ENCODE results near the gene DUSP1. TPM values are rescaled to one million over a fixed set of nuclear protein-coding genes. Genes with fewer than 3 reads are reported as not detected.
"Not testable (repeated sequence)": the region's sequence is repeated elsewhere in the genome, so short reads cannot be mapped to it uniquely, and the experiment has no call there.

DUSP1 gene
- total and polyA plus RNA-seq, 2 donors from 2014 or later = 172 to 298 TPM

- H3K27me3 ChIP-seq (ENCODE audit: control insufficient read depth, insufficient read depth, low read length) = no peaks in the 10 kb centered on the region
- no peak for FAIRE-seq
- intact Hi-C loops (cut with DNase I) = no loop called here
Measured at GRCh38 chr5:172785429-172786088, 14.6 kb upstream of the DUSP1 start.

GRCh38 chr5:172784162-172784561 lies 13.2 kb upstream of the DUSP1 start:
- DNase-seq; H3K36me3 ChIP-seq (ENCODE audit: control insufficient read depth in 2 of 3, insufficient read depth in 3 of 3, low read length in 3 of 3); H3K9me3 ChIP-seq (ENCODE audit: control insufficient read depth in 2 of 3, insufficient read depth in 1 of 3, low read length in 3 of 3); H3K4me3 ChIP-seq (ENCODE audit: low read length in 3 of 3); FAIRE-seq; H3K27ac ChIP-seq (ENCODE audit: low read depth in 2 of 2, low read length in 2 of 2); H3K9ac ChIP-seq (ENCODE audit: low read length in 3 of 3); intact Hi-C loops (cut with DNase I); H3K27me3 ChIP-seq (ENCODE audit: control insufficient read depth, insufficient read depth, low read length); H3K4me1 ChIP-seq (ENCODE audit: control insufficient read depth in 2 of 3, insufficient read depth in 2 of 3, low read depth in 1 of 3, low read length in 3 of 3): not testable (repeated sequence)

More at GRCh38 chr5:172785429-172786088, 14.6 kb upstream of the DUSP1 start:
- no peak for TF ChIP-seq CTCF (IDR thresholded peaks at IDR 0.05; ENCODE audit: borderline replicate concordance, extremely low read depth, insufficient read depth)
- no peak for DNase-seq
- Histone ChIP-seq H3K9me3 (ENCODE audit: control insufficient read depth in 2 of 3, insufficient read depth in 1 of 3, low read length in 3 of 3) (no peaks in the 10 kb centered on the region), H3K27ac (ENCODE audit: low read depth in 2 of 2, low read length in 2 of 2) (no peak overlapping the region), H3K4me1 (ENCODE audit: control insufficient read depth in 2 of 3, insufficient read depth in 2 of 3, low read depth in 1 of 3, low read length in 3 of 3) (peaks cover 0 to 17% (median 8%) of the 10 kb centered on the region in 3 donors), H3K36me3 (ENCODE audit: control insufficient read depth in 2 of 3, insufficient read depth in 3 of 3, low read length in 3 of 3) (no peaks in the 10 kb centered on the region), H3K4me3 (ENCODE audit: low read length in 3 of 3) (no peak overlapping the region), H3K9ac (ENCODE audit: low read length in 3 of 3) (no peak overlapping the region)

GRCh38 chr5:172783319-172783718 lies 12.3 kb upstream of the DUSP1 start:
- H3K27me3 ChIP-seq (ENCODE audit: control insufficient read depth, insufficient read depth, low read length); H3K9ac ChIP-seq (ENCODE audit: low read length in 3 of 3); H3K4me1 ChIP-seq (ENCODE audit: control insufficient read depth in 2 of 3, insufficient read depth in 2 of 3, low read depth in 1 of 3, low read length in 3 of 3); H3K27ac ChIP-seq (ENCODE audit: low read depth in 2 of 2, low read length in 2 of 2); H3K36me3 ChIP-seq (ENCODE audit: control insufficient read depth in 2 of 3, insufficient read depth in 3 of 3, low read length in 3 of 3); intact Hi-C loops (cut with DNase I); H3K4me3 ChIP-seq (ENCODE audit: low read length in 3 of 3); FAIRE-seq; H3K9me3 ChIP-seq (ENCODE audit: control insufficient read depth in 2 of 3, insufficient read depth in 1 of 3, low read length in 3 of 3); DNase-seq: not testable (repeated sequence)

- no peaks in the 10 kb centered on the region for H3K9me3 ChIP-seq (ENCODE audit: control insufficient read depth in 2 of 3, insufficient read depth in 1 of 3, low read length in 3 of 3)
- H3K27ac ChIP-seq (ENCODE audit: low read depth in 2 of 2, low read length in 2 of 2) = no peak overlapping the region
- no peaks in the 10 kb centered on the region for H3K36me3 ChIP-seq (ENCODE audit: control insufficient read depth in 2 of 3, insufficient read depth in 3 of 3, low read length in 3 of 3)
- intact Hi-C loops (cut with DNase I) = no loop called here
- TF ChIP-seq CTCF (IDR thresholded peaks at IDR 0.05; ENCODE audit: borderline replicate concordance, extremely low read depth, insufficient read depth) = no peak
- no peak overlapping the region for H3K9ac ChIP-seq (ENCODE audit: low read length in 3 of 3)
- no peaks in the 10 kb centered on the region for H3K4me1 ChIP-seq (ENCODE audit: control insufficient read depth in 2 of 3, insufficient read depth in 2 of 3, low read depth in 1 of 3, low read length in 3 of 3)
- FAIRE-seq = no peak
- no peak overlapping the region for H3K4me3 ChIP-seq (ENCODE audit: low read length in 3 of 3)
- no peak for DNase-seq
- H3K27me3 ChIP-seq (ENCODE audit: control insufficient read depth, insufficient read depth, low read length) = no peaks in the 10 kb centered on the region
Measured at GRCh38 chr5:172782169-172783039, 11.4 kb upstream of the DUSP1 start.
